HG03354 (cell line): ENCODE data around the gene IARS1.

Source experiments
- ATAC-seq: cut with Tn5 transposase; IDR thresholded peaks from one replicate; pipeline ENCODE4 v1.9.1; 2021; ENCODE audit warnings: mild to moderate bottlenecking; ENCODE audit not compliant: unreplicated experiment, poor library complexity, severe bottlenecking

Gene IARS1

GRCh38 chr9:92293452-92294296, at the start of gene IARS1:
TSS of gene IARS1 (minus strand) at chr9:92293697. CDS start at chr9:92289419, 4,278 bp downstream.
- peak; percentile 95 for ATAC-seq

GRCh38 chr9:92342825-92343488, 49.5 kb upstream of the IARS1 start:
- ATAC-seq = no peak

DNA sequence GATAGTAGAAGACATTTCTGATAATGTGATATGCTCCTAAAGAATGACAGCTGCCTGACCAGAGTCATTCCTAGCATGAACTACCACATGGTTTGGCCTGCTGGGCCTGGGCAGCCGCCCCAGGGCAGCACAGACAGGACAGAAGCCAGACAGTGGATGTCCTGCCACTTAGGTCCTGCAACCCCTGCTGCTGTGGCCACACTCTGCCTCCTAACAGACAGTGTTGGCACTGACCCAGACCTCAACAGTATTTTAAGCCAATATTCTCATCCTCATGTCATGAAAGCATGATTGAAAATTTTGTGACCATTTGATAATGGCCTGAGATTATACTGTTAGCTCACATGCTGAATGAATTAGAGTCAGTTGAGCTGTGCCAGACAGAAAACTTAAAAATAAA, 48.1 kb upstream of the IARS1 start:
- no peak for ATAC-seq

DNA sequence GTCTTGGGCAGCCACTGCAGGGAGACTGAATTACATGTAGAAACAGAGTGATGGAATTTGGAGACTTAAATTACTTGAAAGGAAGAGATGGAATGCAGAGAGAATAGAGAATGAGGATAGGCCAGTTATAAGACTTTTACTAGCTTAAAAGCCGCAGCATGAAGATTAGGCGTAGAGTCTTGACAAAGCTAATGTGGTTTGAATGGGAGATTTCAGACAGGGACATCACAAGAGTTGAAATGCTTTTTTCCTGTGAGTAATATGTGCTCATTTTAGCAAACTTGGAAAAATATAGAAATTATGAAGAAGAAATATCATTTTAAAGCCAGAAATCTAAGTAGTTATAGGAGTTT, 39.8 kb upstream of the IARS1 start:
- ATAC-seq = no peak

GRCh38 chr9:92332577-92333281, 39.2 kb upstream of the IARS1 start:
- ATAC-seq = no peak

- no peak for ATAC-seq
Measured at GRCh38 chr9:92328225-92328624, 34.7 kb upstream of the IARS1 start.

DNA sequence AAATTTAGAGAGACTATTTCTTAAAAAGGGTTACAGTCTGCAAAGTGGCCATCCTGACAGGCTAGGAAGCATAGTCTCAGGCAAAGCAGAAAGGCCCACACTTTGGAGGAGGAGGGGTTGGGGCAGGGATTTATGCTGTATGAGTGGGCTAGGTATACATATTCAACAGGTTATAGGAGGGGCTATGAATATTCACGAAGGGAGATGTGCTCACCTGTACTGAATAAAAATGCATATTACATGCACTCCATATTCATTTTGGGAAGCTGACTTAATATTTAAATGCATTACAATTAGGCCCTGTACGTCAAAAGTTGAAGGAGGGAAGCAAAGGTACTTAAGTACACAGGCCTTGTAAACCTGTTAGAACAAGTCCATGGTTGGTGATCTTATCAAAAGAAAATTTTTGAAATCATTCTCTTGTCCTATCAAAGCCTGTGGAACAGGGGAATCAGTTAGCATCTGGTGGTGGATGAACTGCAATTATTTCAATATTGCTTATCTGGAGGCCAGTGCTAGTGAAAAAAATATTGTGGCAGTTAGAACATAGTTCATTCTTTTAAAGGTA, 33.9 kb upstream of the IARS1 start:
- no peak for ATAC-seq

DNA sequence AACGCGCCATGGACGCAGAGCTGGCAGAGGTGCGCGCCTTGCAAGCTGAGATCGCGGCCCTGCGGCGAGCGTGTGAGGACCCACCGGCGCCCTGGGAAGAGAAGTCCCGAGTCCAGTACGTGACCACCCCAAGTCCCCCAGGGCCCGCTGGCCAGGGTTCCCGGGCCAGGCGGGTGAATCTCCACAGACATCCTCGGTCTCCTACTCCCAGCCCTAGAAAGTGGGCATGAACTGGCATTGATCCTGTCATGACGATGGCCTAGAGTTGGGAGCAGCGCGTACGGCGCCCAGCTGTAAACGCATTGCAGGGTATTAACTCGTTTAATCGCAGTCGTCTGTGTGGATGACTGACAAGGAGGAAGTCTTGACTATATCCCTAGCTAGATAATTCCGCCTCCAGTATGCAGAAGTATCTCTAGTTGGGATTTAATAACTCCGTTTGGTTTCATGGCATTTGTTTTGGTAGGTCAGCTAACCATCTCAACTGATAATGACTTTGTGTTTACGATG, 32.5 kb upstream of the IARS1 start:
- peak; percentile 10 for ATAC-seq

DNA sequence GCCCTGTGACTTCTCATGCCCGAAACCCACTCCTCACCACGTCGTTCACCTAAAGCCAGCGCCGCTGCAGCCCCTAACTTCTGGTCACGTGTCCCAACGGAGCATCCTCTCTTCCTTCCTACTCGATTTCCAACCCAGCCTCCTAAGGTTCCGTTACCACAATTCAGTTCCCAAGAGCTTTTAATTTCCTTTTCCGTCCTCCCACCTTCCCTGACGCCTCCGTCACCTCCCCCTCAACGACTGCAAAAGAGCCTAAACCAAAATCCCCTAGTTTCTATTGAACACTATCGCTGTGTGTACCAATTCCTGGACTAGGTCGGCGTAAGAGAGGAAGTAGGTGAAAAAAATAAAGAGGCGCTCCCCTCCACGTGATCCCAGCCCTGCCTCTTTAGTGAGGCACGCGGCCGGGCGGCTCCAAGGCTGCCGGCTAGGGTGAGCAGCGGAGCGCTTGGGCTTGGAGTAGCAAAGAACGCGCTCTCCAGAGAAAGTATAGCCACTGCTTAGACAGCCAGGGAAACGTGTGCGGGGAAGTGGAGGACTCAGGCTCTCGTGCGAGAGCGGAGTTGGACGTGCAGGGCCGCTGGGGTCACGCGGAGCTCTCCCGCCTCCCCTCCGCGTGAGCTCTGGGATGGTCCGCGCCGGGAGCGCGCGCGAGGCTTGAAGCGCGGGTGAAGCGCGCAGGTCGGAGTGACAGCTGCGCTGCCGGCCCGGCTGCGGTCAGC, 31.9 kb upstream of the IARS1 start, which contains the start of the genes CENPP and NOL8:
CENPP (plus strand) TSS at position 685 of the 722 bp plus-strand sequence.
NOL8 (minus strand) TSS at position 82 of the 722 bp plus-strand sequence. CDS start 1,189 bp downstream, outside the sequence.
- ATAC-seq = peak; percentile 95

DNA sequence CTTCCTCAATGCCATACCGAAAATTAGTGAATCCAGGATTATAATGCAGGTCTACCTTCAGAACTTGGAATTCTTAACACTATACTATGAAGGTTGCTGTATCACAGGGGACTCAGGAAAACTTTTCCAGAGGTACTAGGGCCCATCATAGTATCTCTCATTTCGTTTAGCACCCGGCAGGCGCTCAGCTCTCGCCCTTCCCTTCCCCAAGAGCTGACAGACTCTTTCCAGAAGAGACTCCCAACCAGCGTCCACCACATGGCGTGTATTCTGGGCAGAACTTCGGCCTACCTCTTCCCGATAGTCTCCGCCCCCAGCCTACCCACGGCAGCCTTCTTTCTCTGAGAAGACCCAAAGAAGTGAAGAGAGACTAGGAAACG, 31.4 kb upstream of the IARS1 start:
- ATAC-seq = peak; percentile 22

- ATAC-seq = no peak
Measured at GRCh38 chr9:92324431-92324830, 30.9 kb upstream of the IARS1 start.

- ATAC-seq = no peak
Measured at GRCh38 chr9:92315456-92315855, 22.0 kb upstream of the IARS1 start.

GRCh38 chr9:92313624-92314012, 20.1 kb upstream of the IARS1 start:
- ATAC-seq = no peak

DNA sequence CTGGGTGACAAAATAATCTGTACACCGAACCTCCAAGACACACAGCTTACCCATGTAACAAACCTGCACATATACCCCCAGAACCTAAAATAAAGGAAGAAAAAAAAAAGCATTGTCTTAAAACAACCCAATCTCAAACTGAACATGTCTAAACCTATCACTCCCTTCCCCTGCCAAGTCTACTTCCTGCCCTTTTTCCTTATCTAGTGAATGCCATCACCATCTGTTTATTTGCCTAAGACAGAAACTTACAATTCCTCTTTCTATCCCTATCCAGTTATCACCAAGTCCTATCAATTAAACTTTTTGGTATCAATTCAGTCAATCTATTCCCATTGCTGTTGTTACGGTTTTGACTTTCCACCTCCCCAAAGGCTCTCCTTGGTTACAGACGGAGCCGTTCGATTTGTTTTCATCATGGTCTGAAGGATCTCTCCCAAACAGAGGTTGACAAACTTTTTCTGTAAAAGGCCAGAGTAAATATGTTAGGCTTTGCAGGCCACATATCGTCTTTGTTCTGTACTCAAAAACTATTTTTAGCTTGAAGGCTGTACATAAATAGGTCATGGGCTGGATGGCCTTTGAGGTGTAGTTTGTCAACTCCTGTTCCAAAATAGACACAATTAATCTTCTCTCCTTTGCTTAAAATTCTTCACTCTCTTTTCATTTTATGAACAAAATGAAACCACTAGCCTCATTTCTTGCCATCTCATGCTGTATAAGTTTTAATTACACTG, 19.6 kb upstream of the IARS1 start:
- ATAC-seq = no peak

DNA sequence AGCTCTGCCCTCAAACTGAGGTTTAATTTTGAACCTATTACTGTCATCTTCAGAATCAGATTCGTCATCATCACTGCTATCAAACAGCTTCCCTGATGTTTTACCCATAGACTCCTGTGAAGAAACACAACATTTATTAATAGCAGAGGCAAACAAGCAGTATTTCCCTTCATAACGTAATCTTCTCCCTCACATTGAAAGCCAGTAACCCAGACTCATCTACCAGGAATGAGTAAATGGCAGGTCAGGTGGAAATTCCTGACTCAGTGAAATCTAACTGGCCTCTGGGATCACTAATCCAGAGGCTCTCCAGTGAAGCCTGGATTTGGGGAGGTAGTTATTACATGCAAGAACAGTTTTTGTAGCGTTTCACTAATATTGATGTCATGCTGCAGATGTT, 17.1 kb upstream of the IARS1 start:
- no peak for ATAC-seq

- no peak for ATAC-seq
Measured at GRCh38 chr9:92308893-92309292, 15.4 kb upstream of the IARS1 start.

GRCh38 chr9:92300936-92301335, 7.4 kb upstream of the IARS1 start:
- ATAC-seq = no peak

DNA sequence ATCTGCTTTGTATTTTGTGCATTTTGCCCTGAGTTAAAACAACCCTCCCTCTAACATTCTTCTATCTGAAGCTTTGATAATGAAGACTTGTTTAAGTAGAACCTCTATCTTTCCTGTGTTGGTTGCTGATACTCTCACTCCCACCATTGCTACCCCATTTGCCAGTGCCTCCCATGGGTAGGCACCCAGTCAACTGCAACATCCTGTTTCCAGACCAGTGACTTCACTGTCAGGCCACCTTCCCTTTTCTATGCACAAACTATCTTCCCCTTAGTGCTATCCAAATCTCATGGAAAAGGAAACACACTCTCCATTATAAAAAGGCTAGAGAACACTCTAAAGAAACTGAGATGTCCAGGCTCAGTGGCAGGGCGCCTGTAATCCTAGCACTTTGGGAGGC, 5.6 kb upstream of the IARS1 start:
- no peak for ATAC-seq

GRCh38 chr9:92298036-92298435, 4.5 kb upstream of the IARS1 start:
- ATAC-seq = no peak
